22Rv1 (cell line): Measurements from ENCODE around the gene SH3BP5L.

Experiments
- CTCF ChIP-seq: fragments of 450-650 bp; IDR thresholded peaks from 2 replicates; pipeline ENCODE4 v1.5.1; 2017; ENCODE audit warnings: mild to moderate bottlenecking
- ZFX ChIP-seq: fragments of 450-650 bp; IDR thresholded peaks from 2 replicates; pipeline ENCODE4 v1.6.1; 2017; ENCODE audit warnings: antibody characterized with exemption, borderline replicate concordance

- no peak for TF ChIP-seq CTCF
- no peak for TF ChIP-seq ZFX
These were observed 39.6 kb downstream of the SH3BP5L start for GRCh38 chr1:248786156-248786555.
